ENCODE data around the gene KXD1. TPM values are rescaled to one million over a fixed set of nuclear protein-coding genes. Genes with fewer than 3 reads are reported as not detected.

KXD1 gene
- total and polyA plus RNA-seq, 10 of the 15 experiments (the other 5 are each of a cell fraction or from before 2014, with no cell fraction given): 27.5 to 209 (median 129) TPM

DNA sequence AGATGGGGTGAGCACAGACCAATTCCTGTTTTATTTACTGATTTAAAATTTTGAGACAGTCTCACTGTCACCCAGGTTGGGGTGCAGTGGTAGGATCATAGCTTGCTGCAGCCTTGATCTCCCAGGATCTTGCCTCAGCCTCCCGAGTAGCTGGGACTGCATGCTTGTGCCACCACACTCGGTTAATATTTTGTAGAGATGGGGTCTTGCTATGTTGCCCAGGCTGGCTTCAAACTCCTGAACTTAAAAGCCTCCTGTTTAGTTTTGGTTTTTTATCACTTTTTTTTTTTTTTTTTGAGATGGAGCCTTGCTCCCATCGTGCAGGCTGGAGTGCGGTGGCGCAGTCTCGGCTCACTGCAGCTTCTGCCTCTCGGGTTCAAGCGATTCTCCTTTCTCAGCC is 18.7 kb downstream of the KXD1 start:
- Histone ChIP-seq H3K9ac (ENCODE audit: control insufficient read depth, insufficient read depth, low read length) (no peak overlapping the region), H3K36me3 (ENCODE audit: control insufficient read depth in 2 of 2, insufficient read depth in 2 of 2, low read length in 1 of 2) (peaks cover 11 to 21% of the 10 kb centered on the region in 2 experiments; a peak in 3 of 4 replicates), H2AFZ (ENCODE audit: control insufficient read depth, low read depth, low read length) (no peak overlapping the region), H3K4me1 (ENCODE audit: control insufficient read depth, insufficient read depth, low read length) (peaks cover 11% of the 10 kb centered on the region; the same call in 1 of the 2 replicates), H3K4me3 (no peak overlapping the region), H3K4me2 (ENCODE audit: control insufficient read depth, insufficient read depth) (no peak overlapping the region), H3K27ac (ENCODE audit: control insufficient read depth, insufficient read depth) (no peak overlapping the region), H4K20me1 (ENCODE audit: control insufficient read depth, insufficient read depth) (peaks cover 8% of the 10 kb centered on the region; the same call in 1 of the 2 replicates), H3K27me3 (replicated peaks in 1 of 2; ENCODE audit: control insufficient read depth in 2 of 2, insufficient read depth in 2 of 2, low read length in 1 of 2) (no peaks in the 10 kb centered on the region), H3K79me2 (ENCODE audit: control insufficient read depth, insufficient read depth, low read length) (peaks cover 21% of the 10 kb centered on the region), H3K9me3 (replicated peaks; ENCODE audit: control insufficient read depth, insufficient read depth, low read length) (no peaks in the 10 kb centered on the region)
- no peak for DNase-seq (ENCODE audit: low read depth, low spot score)
- ChIA-PET CTCF (interaction anchor here (1.2 to 1.5 kb wide), 2 partner anchors 10 to 12 kb away, joined by 3 to 4 read pairs; no protein-coding TSS in a partner anchor), RAD21 (ENCODE audit: unreplicated experiment) (no interaction called here), POLR2A (interaction anchor here (1.5 kb wide), 2 partner anchors 10 to 19 kb away, joined by 3 read pairs; partner anchors contain the start of gene KXD1), SMC1A (ENCODE audit: uncharacterized antibody, unreplicated experiment) (interaction anchor here (1.1 to 1.5 kb wide), 2 partner anchors 10 to 13 kb away, joined by 3 to 5 read pairs; partner anchors contain the start of gene REX1BD)
- TF ChIP-seq NR2C1 (IDR thresholded peaks at IDR 0.05) (no peak), SREBF2 (IDR thresholded peaks at IDR 0.05; ENCODE audit: low read length) (no peak)
- intact Hi-C loops (cut with micrococcal nuclease; ENCODE audit: unreplicated experiment) (no loop called here), in situ Hi-C loops (cut with MboI) (no loop called here)
- 95% methylated on average over 4 of the region's 8 CpGs for WGBS (ENCODE audit: insufficient coverage, insufficient replicate concordance, low lambda C conversion rate, missing lambda C conversion rate)
- no peak for FAIRE-seq
- no TSS peak for BruUV-seq (replicated peaks)
- no peak for ATAC-seq

GRCh38 chr19:18577365-18577914 is 19.8 kb downstream of the KXD1 start:
- peaks cover 13% of the 10 kb centered on the region for H3K79me2 ChIP-seq (ENCODE audit: control insufficient read depth, insufficient read depth, low read length)
- DNase-seq (ENCODE audit: low read depth, low spot score) (no peak), FAIRE-seq (no peak), ATAC-seq (no peak)
- intact Hi-C loops (cut with micrococcal nuclease; ENCODE audit: unreplicated experiment) (no loop called here), in situ Hi-C loops (cut with MboI) (no loop called here)
- 94% methylated on average over 21 of the region's 21 CpGs for WGBS (ENCODE audit: insufficient coverage, insufficient replicate concordance, low lambda C conversion rate, missing lambda C conversion rate)
- no peaks in the 10 kb centered on the region for H3K9me3 ChIP-seq (replicated peaks; ENCODE audit: control insufficient read depth, insufficient read depth, low read length)
- no peaks in the 10 kb centered on the region for H3K27me3 ChIP-seq (replicated peaks in 1 of 2; ENCODE audit: control insufficient read depth in 2 of 2, insufficient read depth in 2 of 2, low read length in 1 of 2)
- H3K4me3 ChIP-seq: no peak overlapping the region
- H3K4me2 ChIP-seq (ENCODE audit: control insufficient read depth, insufficient read depth): no peak overlapping the region
- ChIA-PET CTCF (interaction anchor here (1.5 kb wide), 1 partner anchor 9 kb away, joined by 4 read pairs; no protein-coding TSS in a partner anchor), POLR2A (interaction anchor here (1.5 kb wide), 1 partner anchor 20 kb away, joined by 3 read pairs; the partner anchor contains the start of gene KXD1), SMC1A (ENCODE audit: uncharacterized antibody, unreplicated experiment) (interaction anchor here (1.5 kb wide), 1 partner anchor 8 kb away, joined by 5 read pairs; no protein-coding TSS in a partner anchor), RAD21 (ENCODE audit: unreplicated experiment) (no interaction called here)
- H3K9ac ChIP-seq (ENCODE audit: control insufficient read depth, insufficient read depth, low read length): no peak overlapping the region
- peaks cover 8% of the 10 kb centered on the region; the same call in 1 of the 2 replicates for H4K20me1 ChIP-seq (ENCODE audit: control insufficient read depth, insufficient read depth)
- TF ChIP-seq POLR2A (IDR thresholded peaks at IDR 0.05; ENCODE audit: low read depth, low read length) (peak; percentile 42; the same call in 1 of the 2 replicates), DPF2 (IDR thresholded peaks at IDR 0.05) (no peak)
- no peak overlapping the region for H3K27ac ChIP-seq (ENCODE audit: control insufficient read depth, insufficient read depth)
- H2AFZ ChIP-seq (ENCODE audit: control insufficient read depth, low read depth, low read length): no peak overlapping the region
- H3K4me1 ChIP-seq (ENCODE audit: control insufficient read depth, insufficient read depth, low read length): peaks cover 11% of the 10 kb centered on the region; the same call in 1 of the 2 replicates
- peaks cover 11 to 21% of the 10 kb centered on the region in 2 experiments; a peak in 3 of 4 replicates for H3K36me3 ChIP-seq (ENCODE audit: control insufficient read depth in 2 of 2, insufficient read depth in 2 of 2, low read length in 1 of 2)
- BruUV-seq (replicated peaks): no TSS peak
